Parathyroid adenoma (tissue), 2 donors: Measurements from ENCODE around the gene HOXA3.

ENCODE experiments used
- H2AFZ ChIP-seq: fragments of 300-600 bp; sonication (generic); one replicate; pipeline ENCODE4 v1.7.0; 2017; ENCODE audit warnings: antibody characterized with exemption, mild to moderate bottlenecking
- H3K27ac ChIP-seq: fragments of 300-600 bp; sonication (generic); one replicate; pipeline ENCODE4 v1.7.0; 2017
- H3K27me3 ChIP-seq: fragments of 300-600 bp; sonication (generic); one replicate; pipeline ENCODE4 v1.7.0; 2017; ENCODE audit warnings: low read length; ENCODE audit not compliant: control insufficient read depth, insufficient read depth
- H3K36me3 ChIP-seq: fragments of 300-600 bp; sonication (generic); one replicate; pipeline ENCODE4 v1.7.0; 2017; ENCODE audit warnings: low read length; ENCODE audit not compliant: control insufficient read depth, insufficient read depth
- H3K4me1 ChIP-seq: fragments of 300-600 bp; sonication (generic); one replicate; pipeline ENCODE4 v1.7.0; 2017; ENCODE audit warnings: control low read depth
- H3K4me2 ChIP-seq: fragments of 300-600 bp; sonication (generic); one replicate; pipeline ENCODE4 v1.7.0; 2017; ENCODE audit warnings: low read length
- H3K4me3 ChIP-seq: fragments of 300-600 bp; sonication (generic); one replicate; pipeline ENCODE4 v1.7.0; 2017; ENCODE audit warnings: low read depth, low read length
- H3K79me2 ChIP-seq: fragments of 300-600 bp; sonication (generic); one replicate; pipeline ENCODE4 v1.7.0; 2017; ENCODE audit warnings: control low read depth
- H3K9ac ChIP-seq: fragments of 300-600 bp; sonication (generic); one replicate; pipeline ENCODE4 v1.7.0; 2017; ENCODE audit warnings: mild to moderate bottlenecking
- H3K9me3 ChIP-seq: fragments of 300-600 bp; sonication (generic); one replicate; pipeline ENCODE4 v1.7.0; 2017; ENCODE audit warnings: low read length; ENCODE audit not compliant: control insufficient read depth
- CTCF ChIP-seq: fragments of 300-600 bp; sonication (generic); IDR thresholded peaks from one replicate; pipeline ENCODE4 v1.7.0; 2017; ENCODE audit warnings: antibody characterized with exemption, mild to moderate bottlenecking
- donor health status: primary hyperparathyroidism.

HOXA3 gene

GRCh38 chr7:27062946-27063345 lies 89.4 kb downstream of the HOXA3 start:
- TF ChIP-seq CTCF, result no peak
- H3K9ac ChIP-seq, result no peak overlapping the region
- no peak overlapping the region for H3K4me2 ChIP-seq
- no peaks in the 10 kb centered on the region for H3K9me3 ChIP-seq
- H3K27ac ChIP-seq, result no peak overlapping the region
- H3K4me1 ChIP-seq, result no peaks in the 10 kb centered on the region
- no peaks in the 10 kb centered on the region for H3K36me3 ChIP-seq
- no peak overlapping the region for H3K4me3 ChIP-seq
- H2AFZ ChIP-seq, result no peak overlapping the region
- H3K79me2 ChIP-seq, result no peaks in the 10 kb centered on the region
- no peaks in the 10 kb centered on the region for H3K27me3 ChIP-seq
